ENCODE data around the gene RBL1.

DNA sequence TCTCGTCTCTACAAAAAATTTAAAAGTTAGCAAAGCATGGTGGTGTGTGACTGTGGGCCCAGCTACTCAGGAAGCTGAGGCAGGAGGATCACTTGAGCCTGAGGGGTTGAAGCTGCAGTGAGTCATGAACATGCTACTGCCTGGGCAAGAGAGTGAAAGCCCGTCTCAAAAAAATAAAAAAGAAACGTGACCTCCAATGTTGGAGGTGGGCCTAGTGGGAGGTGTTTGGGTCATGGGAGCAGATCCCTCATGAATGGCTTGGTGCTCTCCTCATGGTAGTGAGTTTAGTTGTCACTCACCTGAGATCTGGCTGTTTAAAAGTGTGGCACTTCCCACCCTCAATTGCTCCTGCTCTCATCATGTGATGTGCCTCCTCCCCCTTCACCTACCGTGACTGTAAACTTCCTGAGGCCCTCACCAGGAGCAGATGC, 24.3 kb downstream of the RBL1 start:
- TF ChIP-seq POLR2A (IDR thresholded peaks at IDR 0.05), result no peak
- TF ChIP-seq, protein P1, sequence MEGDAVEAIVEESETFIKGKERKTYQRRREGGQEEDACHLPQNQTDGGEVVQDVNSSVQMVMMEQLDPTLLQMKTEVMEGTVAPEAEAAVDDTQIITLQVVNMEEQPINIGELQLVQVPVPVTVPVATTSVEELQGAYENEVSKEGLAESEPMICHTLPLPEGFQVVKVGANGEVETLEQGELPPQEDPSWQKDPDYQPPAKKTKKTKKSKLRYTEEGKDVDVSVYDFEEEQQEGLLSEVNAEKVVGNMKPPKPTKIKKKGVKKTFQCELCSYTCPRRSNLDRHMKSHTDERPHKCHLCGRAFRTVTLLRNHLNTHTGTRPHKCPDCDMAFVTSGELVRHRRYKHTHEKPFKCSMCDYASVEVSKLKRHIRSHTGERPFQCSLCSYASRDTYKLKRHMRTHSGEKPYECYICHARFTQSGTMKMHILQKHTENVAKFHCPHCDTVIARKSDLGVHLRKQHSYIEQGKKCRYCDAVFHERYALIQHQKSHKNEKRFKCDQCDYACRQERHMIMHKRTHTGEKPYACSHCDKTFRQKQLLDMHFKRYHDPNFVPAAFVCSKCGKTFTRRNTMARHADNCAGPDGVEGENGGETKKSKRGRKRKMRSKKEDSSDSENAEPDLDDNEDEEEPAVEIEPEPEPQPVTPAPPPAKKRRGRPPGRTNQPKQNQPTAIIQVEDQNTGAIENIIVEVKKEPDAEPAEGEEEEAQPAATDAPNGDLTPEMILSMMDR (IDR thresholded peaks at IDR 0.05), result no peak
- TF ChIP-seq POLR2AphosphoS5 (IDR thresholded peaks at IDR 0.05), result no peak
- TF ChIP-seq EP300 (IDR thresholded peaks at IDR 0.05), result no peak

Data from gastroesophageal sphincter (tissue), 3 donors.